ENCODE data around the gene CPEB4. TPM values are rescaled to one million over a fixed set of nuclear protein-coding genes. Genes with fewer than 3 reads are reported as not detected.

CPEB4 gene
- total and polyA plus RNA-seq, 9 of the 15 experiments (the other 6 are each of a cell fraction or from before 2014, with no cell fraction given), result 7.4 to 21.3 (median 12.4) TPM

GRCh38 chr5:173973616-173973969 is 85.4 kb downstream of the CPEB4 start:
- peak overlapping the region; percentile 36 for H3K4me3 ChIP-seq
- peak overlapping the region; percentile 88 for H3K4me2 ChIP-seq (ENCODE audit: insufficient read depth, low read length)
- POLR2A ChIA-PET, result interaction anchor here (0.7 kb wide), 1 partner anchor 267 kb away, joined by 3 read pairs; no protein-coding TSS in a partner anchor
- WGBS (ENCODE audit: insufficient coverage, low coverage, missing lambda C conversion rate), result 2% methylated on average over 13 of the region's 13 CpGs
- no peaks in the 10 kb centered on the region for H4K20me1 ChIP-seq (replicated peaks; ENCODE audit: control insufficient read depth, insufficient read depth, low read length)
- CTCF ChIA-PET (ENCODE audit: low intra/inter-chr PET ratio), result interaction anchor here (0.7 to 5.4 kb wide), 5 partner anchors 356 to 392 kb away, joined by 3 to 66 read pairs (median 4); partner anchors contain the start of gene BOD1
- peaks cover 0 to 3% of the 10 kb centered on the region in 2 experiments; a peak in 1 of 5 replicates for H3K27me3 ChIP-seq (ENCODE audit: control insufficient read depth in 2 of 2, insufficient read depth in 2 of 2, low read length in 2 of 2)
- in situ Hi-C loops (cut with MboI), result no loop called here
- no peak overlapping the region; the same call in 1 of the 3 replicates for H3K27ac ChIP-seq (ENCODE audit: extremely low read depth, low read depth, low read length)
- peak overlapping the region; percentile 98 for H2AFZ ChIP-seq (ENCODE audit: low read depth, low read length)
- H3K36me3 ChIP-seq (ENCODE audit: control insufficient read depth, insufficient read depth, low read length), result no peaks in the 10 kb centered on the region
- peak; percentile 44 to 73 (median 56) for DNase-seq (ENCODE audit: extremely low read depth in 1 of 4, low spot score in 3 of 4)
- H3K9me1 ChIP-seq (ENCODE audit: control insufficient read depth, insufficient read depth, low read length), result no peaks in the 10 kb centered on the region
- H3K79me2 ChIP-seq (ENCODE audit: control insufficient read depth, insufficient read depth, low read length), result no peaks in the 10 kb centered on the region
- intact Hi-C loops (cut with micrococcal nuclease), result loop anchor here (1.0 to 5.0 kb wide), 4 partner anchors 89 to 354 kb away; no protein-coding TSS in a partner anchor
- H3K9ac ChIP-seq (ENCODE audit: insufficient read depth in 1 of 2, low read depth in 2 of 2, low read length in 2 of 2), result peak overlapping the region; percentile 59 to 81
- peaks cover 28 to 39% of the 10 kb centered on the region in 2 experiments for H3K4me1 ChIP-seq (replicated peaks in 1 of 2; ENCODE audit: control insufficient read depth in 2 of 2, insufficient read depth in 2 of 2, low read length in 2 of 2)
- H3K9me3 ChIP-seq (replicated peaks; ENCODE audit: control insufficient read depth, insufficient read depth, low read depth, low read length), result no peaks in the 10 kb centered on the region
- peak; percentile 84 for ATAC-seq
- FAIRE-seq, result peak; percentile 48
- no TSS peak for BruUV-seq (replicated peaks)
- TF ChIP-seq L3MBTL2 (IDR thresholded peaks at IDR 0.05), result peak; percentile 81
- peak; percentile 47 for TF ChIP-seq PKNOX1 (IDR thresholded peaks at IDR 0.05)
- TF ChIP-seq EHMT2 (IDR thresholded peaks at IDR 0.05), result no peak
- 0 out of 2 replicates have a peak, but pooled peaks have one; percentile 3 for TF ChIP-seq TCF3 (CRISPR knock-in tag; IDR thresholded peaks at IDR 0.05)
- peak; percentile 52; the same call in 1 of the 2 replicates for TF ChIP-seq MYC (IDR thresholded peaks at IDR 0.05; ENCODE audit: low read depth, low read length)
- TF ChIP-seq MYC (CRISPR knock-in tag; IDR thresholded peaks at IDR 0.05; ENCODE audit: borderline replicate concordance, low read depth), result no peak
- TF ChIP-seq U2AF2 (optimal IDR thresholded peaks at IDR 0.05; ENCODE audit: low read depth, low read length), result no peak
- no peak for TF ChIP-seq ELF1 (tag; IDR thresholded peaks at IDR 0.05)
- TF ChIP-seq PTTG1 (tag; IDR thresholded peaks at IDR 0.05; ENCODE audit: low read depth), result no peak
- TF ChIP-seq ZNF407 (IDR thresholded peaks at IDR 0.05; ENCODE audit: low read depth), result no peak
- TF ChIP-seq SIN3B (IDR thresholded peaks at IDR 0.05; ENCODE audit: low read depth), result no peak
- TF ChIP-seq HOXB6 (CRISPR knock-in tag; IDR thresholded peaks at IDR 0.05; ENCODE audit: borderline replicate concordance), result no peak
- TF ChIP-seq MITF (IDR thresholded peaks at IDR 0.05), result 0 out of 2 replicates have a peak, but pooled peaks have one; percentile 21
